K562 (cell line): ENCODE results near the gene CCL11. TPM values are rescaled to one million over a fixed set of nuclear protein-coding genes. Genes with fewer than 3 reads are reported as not detected.

Experiments
- ATAC-seq: fragments of 200-7000 bp; cut with Tn5 transposase; 3 replicates; pipeline ENCODE4 v1.9.1; 2020; ENCODE audit warnings: moderate library complexity
- BruUV-seq: library from RNA; stranded (reverse); fragments of 400-500 nt; replicated peaks from 2 replicates; lab custom pipeline; 2021; lab: Mats Ljungman, UMichigan
- CTCF ChIA-PET: fragments of 300-600 bp; formaldehyde crosslinking; extraction: SDS; loops from one replicate; lab custom pipeline; 2021; ENCODE audit warnings: low intra/inter-chr PET ratio; lab: Yijun Ruan, JAX
- POLR2A ChIA-PET: fragments of 300-600, 350-650 bp; sonication (Branson Sonifier 250); formaldehyde crosslinking; extraction: SDS; loops from one replicate; lab custom pipeline; 2021; ENCODE audit warnings: antibody characterized with exemption, inconsistent platforms; lab: Yijun Ruan, JAX
- DNase-seq, 4 experiments: peaks; one replicate each; pipeline versions ENCODE4 v3.0.0 to v3.0.0-alpha.2; 2011 to 2018; ENCODE audit warnings: low spot score in 3 of 4, mixed read lengths in 3 of 4; ENCODE audit errors: extremely low read depth in 1 of 4
- FAIRE-seq: peaks from 2 replicates; lab custom pipeline; 2011; peaks lifted over from hg19 to GRCh38; lab: Jason Lieb, UNC
- H2AFZ ChIP-seq: 2 replicates; pipeline ENCODE4 v1.6.0; 2011; ENCODE audit warnings: low read depth, low read length, control low read depth, inconsistent platforms
- H3K27ac ChIP-seq: fragments of 200-600 bp; 3 replicates; pipeline ENCODE4 v1.8.0; 2011; ENCODE audit warnings: low read depth, mild to moderate bottlenecking, control low read depth, inconsistent platforms, low read length, moderate library complexity, mixed read lengths; ENCODE audit errors: extremely low read depth
- H3K27me3 ChIP-seq, 2 experiments: fragments of 300-600 bp in 1 of 2; 2 replicates in 1 of 2; 3 replicates in 1 of 2; pipeline versions ENCODE4 v1.6.0 to v1.8.0; 2011; ENCODE audit warnings: inconsistent platforms in 2 of 2, low read length in 2 of 2, mild to moderate bottlenecking in 1 of 2, mixed read lengths in 1 of 2, moderate library complexity in 1 of 2; ENCODE audit not compliant: control insufficient read depth in 2 of 2, insufficient read depth in 2 of 2
- H3K36me3 ChIP-seq: fragments of 300-600 bp; 3 replicates; pipeline ENCODE4 v1.8.0; 2011; ENCODE audit warnings: mild to moderate bottlenecking, low read length, inconsistent platforms; ENCODE audit not compliant: control insufficient read depth, insufficient read depth
- H3K4me1 ChIP-seq, 2 experiments: fragments of 200-600 bp in 1 of 2; replicated peaks in 1 of 2; 2 replicates in 1 of 2; 3 replicates in 1 of 2; pipeline versions ENCODE4 v1.5.1 to v1.8.0; 2011; ENCODE audit warnings: inconsistent platforms in 2 of 2, low read length in 2 of 2, mild to moderate bottlenecking in 1 of 2, mixed read lengths in 1 of 2, moderate library complexity in 1 of 2; ENCODE audit not compliant: control insufficient read depth in 2 of 2, insufficient read depth in 2 of 2
- H3K4me2 ChIP-seq: 2 replicates; pipeline ENCODE4 v1.6.1; 2011; ENCODE audit warnings: low read length, control low read depth, inconsistent platforms, mixed read lengths; ENCODE audit not compliant: insufficient read depth
- H3K4me3 ChIP-seq: fragments of 200-600 bp; sonication (generic), shearing (Covaris generic); 2 replicates; pipeline ENCODE4 v1.5.1; 2016; ENCODE audit warnings: control low read depth, inconsistent platforms
- H3K79me2 ChIP-seq: fragments of 200-600 bp; 3 replicates; pipeline ENCODE4 v1.8.0; 2011; ENCODE audit warnings: low read length, inconsistent platforms; ENCODE audit not compliant: control insufficient read depth, insufficient read depth
- H3K9ac ChIP-seq, 2 experiments: 2 replicates each; pipeline versions ENCODE4 v1.6.0 to v1.6.1; 2011; ENCODE audit warnings: low read depth in 2 of 2, low read length in 2 of 2, control low read depth in 1 of 2, inconsistent platforms in 1 of 2, mild to moderate bottlenecking in 1 of 2, mixed read lengths in 1 of 2; ENCODE audit not compliant: insufficient read depth in 1 of 2
- H3K9me1 ChIP-seq: one replicate; pipeline ENCODE4 v1.6.0; 2011; ENCODE audit warnings: inconsistent platforms, mild to moderate bottlenecking, low read length, moderate library complexity; ENCODE audit not compliant: control insufficient read depth, insufficient read depth
- H3K9me3 ChIP-seq: replicated peaks from 2 replicates; pipeline ENCODE4 v1.5.1; 2011; ENCODE audit warnings: low read depth, low read length, inconsistent platforms; ENCODE audit not compliant: control insufficient read depth, insufficient read depth
- H4K20me1 ChIP-seq: replicated peaks from 2 replicates; pipeline ENCODE4 v1.6.1; 2011; ENCODE audit warnings: low read length, inconsistent platforms, mixed read lengths; ENCODE audit not compliant: control insufficient read depth, insufficient read depth
- ETV6 ChIP-seq, 3 experiments: fragments of 150-350 bp in 1 of 3; sonication (generic) in 1 of 3; formaldehyde crosslinking in 1 of 3; IDR thresholded peaks; 2 replicates each; pipeline versions ENCODE4 v1.6.1 to v1.8.0; 2014 to 2022; ENCODE audit warnings: borderline replicate concordance in 2 of 3, low read depth in 2 of 3, antibody characterized with exemption in 1 of 3, low read length in 1 of 3, mild to moderate bottlenecking in 1 of 3, missing genetic modification reagents in 1 of 3
- FOXM1 ChIP-seq, 2 experiments: fragments of 450-650 bp in 1 of 2; sonication (generic) in 1 of 2; formaldehyde crosslinking in 1 of 2; IDR thresholded peaks; 2 replicates each; pipeline versions ENCODE4 v1.6.1 to v1.9.0; 2017 to 2022; ENCODE audit warnings: low read depth in 2 of 2, mild to moderate bottlenecking in 2 of 2, missing genetic modification reagents in 1 of 2, moderate library complexity in 1 of 2
- HEY1 ChIP-seq: fragments of 250-450 bp; sonication (Bioruptor Pico); IDR thresholded peaks from 2 replicates; pipeline ENCODE4 v1.5.0; 2020; ENCODE audit warnings: mild to moderate bottlenecking, moderate library complexity, borderline replicate concordance
- HMGN3 ChIP-seq: IDR thresholded peaks from 2 replicates; pipeline ENCODE4 v1.6.1; 2011; ENCODE audit warnings: borderline replicate concordance, low read depth, mild to moderate bottlenecking, mixed read lengths, low read length; ENCODE audit not compliant: insufficient read length; ENCODE audit errors: extremely low read depth
- MTA1 ChIP-seq: fragments of 450-650 bp; IDR thresholded peaks from 2 replicates; pipeline ENCODE4 v1.6.1; 2017; ENCODE audit warnings: borderline replicate concordance
- NEUROD1 ChIP-seq: fragments of 150-350 bp; IDR thresholded peaks from 2 replicates; pipeline ENCODE4 v1.6.1; 2014; ENCODE audit warnings: borderline replicate concordance, low read length, low read depth; ENCODE audit not compliant: partially characterized antibody
- SAFB2 ChIP-seq: fragments of 200-400 bp; formaldehyde crosslinking; IDR thresholded peaks from 2 replicates; pipeline ENCODE4 v1.6.1; 2018; ENCODE audit warnings: borderline replicate concordance, low read length, low read depth, moderate library complexity; ENCODE audit not compliant: severe bottlenecking
- SLC30A9 ChIP-seq: fragments of 250-450 bp; sonication (Bioruptor Pico); IDR thresholded peaks from 2 replicates; pipeline ENCODE4 v1.8.0; 2022; ENCODE audit warnings: mild to moderate bottlenecking, moderate library complexity
- SREBF1 ChIP-seq: fragments of 150-350 bp; IDR thresholded peaks from 2 replicates; pipeline ENCODE4 v1.6.1; 2014; ENCODE audit warnings: antibody characterized with exemption, low read depth, low read length, borderline replicate concordance
- ZNF165 ChIP-seq: fragments of 250-450 bp; sonication (Bioruptor Pico); IDR thresholded peaks from 2 replicates; pipeline ENCODE4 v1.4.0; 2020; ENCODE audit warnings: borderline replicate concordance
- ZNF311 ChIP-seq: fragments of 250-450 bp; sonication (Bioruptor Pico); IDR thresholded peaks from 2 replicates; pipeline ENCODE4 v1.4.0; 2020; ENCODE audit warnings: mild to moderate bottlenecking, moderate library complexity
- ZNF584 ChIP-seq: fragments of 200-800 bp; sonication (Bioruptor generic); IDR thresholded peaks from 2 replicates; pipeline ENCODE4 v1.6.1; 2016; ENCODE audit warnings: low read depth, mild to moderate bottlenecking, missing genetic modification characterization, missing compliant biosample characterization
- ZNF717 ChIP-seq: fragments of 250-450 bp; sonication (Bioruptor Pico); IDR thresholded peaks from 2 replicates; pipeline ENCODE4 v1.5.0; 2021
- ZNF778 ChIP-seq: fragments of 450-650 bp; formaldehyde crosslinking; IDR thresholded peaks from 2 replicates; pipeline ENCODE4 v1.4.0; 2020; ENCODE audit warnings: mild to moderate bottlenecking, moderate library complexity
- WGBS: fragments of 100-300 bp; shearing (Covaris generic); methylation state at CpG from one replicate; pipeline ENCODE4 v1.1.6; 2016; ENCODE audit warnings: low coverage, mixed read lengths; ENCODE audit not compliant: insufficient coverage; ENCODE audit errors: missing lambda C conversion rate; 5-methylcytosine and 5-hydroxymethylcytosine counted together
- in situ Hi-C: fragments of 300-500 bp; cut with MboI; formaldehyde crosslinking; loops from 4 replicates; pipeline ENCODE4 v1.15.0; 2018; ENCODE audit warnings: inconsistent platforms, mixed read lengths
- intact Hi-C: fragments of 100-400 bp; cut with micrococcal nuclease; formaldehyde crosslinking; loops from 2 replicates; pipeline ENCODE4 v1.14.2; 2022
- polyA plus RNA-seq, 8 experiments: library from polyadenylated mRNA; depleted of rRNA in 4 of 8; stranded (reverse) in 5 of 8; unstranded in 3 of 8; fragments of >200 nt; fragmentation: Nextera tagmentation in 2 of 8; fragmentation: Illumina TruSeq in 1 of 8; extraction: Ambion mirVana in 2 of 8; extraction: Trizol in 1 of 8; gene quantifications; 2 replicates each; pipeline versions ENCODE4 v1.2.1 to v1.2.3, GENCODE V29; 2011 to 2014; ENCODE audit warnings: inconsistent platforms in 1 of 8, missing spikeins in 1 of 8
- total RNA-seq, 7 experiments: library from RNA; depleted of rRNA in 6 of 7; stranded (reverse); fragments of >200 nt in 6 of 7; fragmentation: Illumina TruSeq in 2 of 7; extraction: Trizol in 2 of 7; gene quantifications; 2 replicates each; pipeline versions ENCODE4 v1.2.1 to v1.2.3, GENCODE V29; 2011 to 2021; ENCODE audit warnings: low replicate concordance in 1 of 7
- TF ChIP-seq, protein P1 (sequence below): IDR thresholded peaks from 2 replicates; pipeline ENCODE4 v1.6.1; 2016; ENCODE audit warnings: missing genetic modification characterization, missing compliant biosample characterization
- TF ChIP-seq, protein P2 (sequence below): fragments of 250-450 bp; sonication (Bioruptor Pico); IDR thresholded peaks from 2 replicates; pipeline ENCODE4 v1.4.0; 2020; ENCODE audit warnings: borderline replicate concordance
- TF ChIP-seq, protein P3 (sequence below): sonication (generic); formaldehyde crosslinking; IDR thresholded peaks from 2 replicates; pipeline ENCODE4 v1.8.0; 2022; ENCODE audit warnings: mild to moderate bottlenecking, missing genetic modification reagents

CCL11 gene
- total and polyA plus RNA-seq, 9 of the 15 experiments (the other 6 are each of a cell fraction or from before 2014, with no cell fraction given) = not detected

DNA sequence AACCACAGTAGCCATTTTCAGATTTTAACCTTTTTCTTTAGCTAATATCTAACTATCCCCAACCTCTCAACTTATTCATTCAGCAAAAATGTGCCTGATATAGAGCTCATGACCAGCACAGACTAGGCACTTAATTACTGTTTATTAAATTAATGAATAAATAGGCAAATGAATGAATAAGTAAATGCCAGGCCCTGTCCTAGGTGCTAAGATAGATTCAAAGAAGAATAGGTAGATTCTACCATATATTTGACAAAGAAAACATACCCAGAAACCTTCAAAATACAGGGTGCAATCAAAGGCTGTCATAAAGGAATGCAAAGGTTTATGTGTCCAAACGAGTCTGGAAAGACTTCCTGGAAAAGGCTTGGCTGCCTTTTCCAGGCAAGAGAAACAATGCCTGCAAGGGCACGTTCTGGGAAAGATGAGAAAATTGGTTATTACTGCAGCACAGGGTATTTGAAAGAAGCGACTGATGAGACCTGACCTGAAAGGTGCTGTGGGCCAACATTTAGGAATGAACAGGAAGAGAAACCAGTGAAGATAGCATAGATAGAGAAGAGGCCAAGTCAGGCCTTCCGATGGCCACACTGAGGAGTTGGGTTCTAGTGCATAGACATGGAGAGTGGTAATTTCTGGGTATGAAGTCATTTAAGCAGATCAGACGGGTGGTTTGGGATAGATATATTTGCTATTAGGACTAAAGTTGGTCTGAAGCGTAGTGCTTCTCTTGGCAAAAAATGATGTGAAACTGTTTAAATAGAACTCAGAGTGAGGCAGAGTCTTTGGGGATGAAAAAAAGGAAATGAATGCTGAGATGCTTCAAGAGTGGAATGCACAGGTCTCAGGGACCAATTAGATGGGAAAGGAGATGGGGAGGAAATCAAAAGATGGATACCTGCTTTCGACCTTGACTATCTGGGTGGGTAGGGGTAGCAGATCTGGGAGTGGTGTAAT is 41.9 kb upstream of the CCL11 start:
- POLR2A ChIA-PET = no interaction called here
- Histone ChIP-seq H3K27me3 (no peaks in the 10 kb centered on the region; a peak in 1 of 5 replicates), H3K9ac (no peak overlapping the region), H3K36me3 (no peaks in the 10 kb centered on the region), H3K4me1 (no peaks in the 10 kb centered on the region; a peak in 1 of 5 replicates), H3K9me1 (no peaks in the 10 kb centered on the region), H3K27ac (no peak overlapping the region), H4K20me1 (no peaks in the 10 kb centered on the region; the same call in 1 of the 2 replicates), H3K9me3 (no peaks in the 10 kb centered on the region), H3K79me2 (no peaks in the 10 kb centered on the region), H3K4me2 (no peak overlapping the region), H2AFZ (no peak overlapping the region), H3K4me3 (no peak overlapping the region)
- intact Hi-C loops = no loop called here
- ATAC-seq (no peak), FAIRE-seq (no peak), DNase-seq (no peak)
- in situ Hi-C loops = no loop called here
- no TSS peak for BruUV-seq
- CTCF ChIA-PET = no interaction called here
- under 1% methylated on average over 7 of the region's 7 CpGs for WGBS
- TF ChIP-seq NEUROD1 (no peak), HMGN3 (no peak), SLC30A9 (CRISPR knock-in tag) (no peak), SREBF1 (no peak), FOXM1 (IDR thresholded peaks at IDR 0.05; ENCODE audit: low read depth) (no peak), FOXM1 (CRISPR knock-in tag; IDR thresholded peaks at IDR 0.05; ENCODE audit: low read depth) (no peak), ETV6 (IDR thresholded peaks at IDR 0.05; ENCODE audit: borderline replicate concordance in 1 of 2, low read depth in 2 of 2, low read length in 1 of 2) (no peak), ETV6 (CRISPR knock-in tag; IDR thresholded peaks at IDR 0.05; ENCODE audit: borderline replicate concordance) (no peak), ZNF584 (CRISPR knock-in tag) (no peak), ZNF778 (CRISPR knock-in tag) (no peak), ZNF717 (CRISPR knock-in tag) (no peak), MTA1 (no peak), ZNF165 (CRISPR knock-in tag) (no peak), SAFB2 (no peak), HEY1 (CRISPR knock-in tag) (no peak), ZNF311 (no peak)
- TF ChIP-seq, protein P1, sequence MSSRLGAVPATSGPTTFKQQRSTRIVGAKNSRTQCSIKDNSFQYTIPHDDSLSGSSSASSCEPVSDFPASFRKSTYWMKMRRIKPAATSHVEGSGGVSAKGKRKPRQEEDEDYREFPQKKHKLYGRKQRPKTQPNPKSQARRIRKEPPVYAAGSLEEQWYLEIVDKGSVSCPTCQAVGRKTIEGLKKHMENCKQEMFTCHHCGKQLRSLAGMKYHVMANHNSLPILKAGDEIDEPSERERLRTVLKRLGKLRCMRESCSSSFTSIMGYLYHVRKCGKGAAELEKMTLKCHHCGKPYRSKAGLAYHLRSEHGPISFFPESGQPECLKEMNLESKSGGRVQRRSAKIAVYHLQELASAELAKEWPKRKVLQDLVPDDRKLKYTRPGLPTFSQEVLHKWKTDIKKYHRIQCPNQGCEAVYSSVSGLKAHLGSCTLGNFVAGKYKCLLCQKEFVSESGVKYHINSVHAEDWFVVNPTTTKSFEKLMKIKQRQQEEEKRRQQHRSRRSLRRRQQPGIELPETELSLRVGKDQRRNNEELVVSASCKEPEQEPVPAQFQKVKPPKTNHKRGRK = no peak
- TF ChIP-seq, protein P2, sequence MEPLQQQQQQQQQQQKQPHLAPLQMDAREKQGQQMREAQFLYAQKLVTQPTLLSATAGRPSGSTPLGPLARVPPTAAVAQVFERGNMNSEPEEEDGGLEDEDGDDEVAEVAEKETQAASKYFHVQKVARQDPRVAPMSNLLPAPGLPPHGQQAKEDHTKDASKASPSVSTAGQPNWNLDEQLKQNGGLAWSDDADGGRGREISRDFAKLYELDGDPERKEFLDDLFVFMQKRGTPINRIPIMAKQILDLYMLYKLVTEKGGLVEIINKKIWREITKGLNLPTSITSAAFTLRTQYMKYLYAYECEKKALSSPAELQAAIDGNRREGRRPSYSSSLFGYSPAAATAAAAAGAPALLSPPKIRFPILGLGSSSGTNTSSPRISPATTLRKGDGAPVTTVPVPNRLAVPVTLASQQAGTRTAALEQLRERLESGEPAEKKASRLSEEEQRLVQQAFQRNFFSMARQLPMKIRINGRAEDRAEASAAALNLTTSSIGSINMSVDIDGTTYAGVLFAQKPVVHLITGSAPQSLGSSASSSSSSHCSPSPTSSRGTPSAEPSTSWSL (CRISPR knock-in tag) = no peak
- TF ChIP-seq, protein P3, sequence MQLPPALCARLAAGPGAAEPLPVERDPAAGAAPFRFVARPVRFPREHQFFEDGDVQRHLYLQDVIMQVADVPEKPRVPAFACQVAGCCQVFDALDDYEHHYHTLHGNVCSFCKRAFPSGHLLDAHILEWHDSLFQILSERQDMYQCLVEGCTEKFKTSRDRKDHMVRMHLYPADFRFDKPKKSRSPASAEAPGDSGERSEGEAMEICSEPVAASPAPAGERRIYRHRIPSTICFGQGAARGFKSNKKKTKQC (CRISPR knock-in tag) = no peak
